ENCODE measurements around the gene STXBP6.

- TF ChIP-seq CTCF (IDR thresholded peaks at IDR 0.05; ENCODE audit: low read depth, low read length, poor library complexity, severe bottlenecking) (no peak), EZH2phosphoT487 (IDR thresholded peaks at IDR 0.05; ENCODE audit: borderline replicate concordance, low read length) (no peak)
Observed at GRCh38 chr14:24991288-24991687, 58.7 kb downstream of the STXBP6 start.
